ENCODE data around the gene KHDRBS1.
A peak's percentile ranks its signal among the peaks of the same experiment; 100 is the strongest.

Gene KHDRBS1

DNA sequence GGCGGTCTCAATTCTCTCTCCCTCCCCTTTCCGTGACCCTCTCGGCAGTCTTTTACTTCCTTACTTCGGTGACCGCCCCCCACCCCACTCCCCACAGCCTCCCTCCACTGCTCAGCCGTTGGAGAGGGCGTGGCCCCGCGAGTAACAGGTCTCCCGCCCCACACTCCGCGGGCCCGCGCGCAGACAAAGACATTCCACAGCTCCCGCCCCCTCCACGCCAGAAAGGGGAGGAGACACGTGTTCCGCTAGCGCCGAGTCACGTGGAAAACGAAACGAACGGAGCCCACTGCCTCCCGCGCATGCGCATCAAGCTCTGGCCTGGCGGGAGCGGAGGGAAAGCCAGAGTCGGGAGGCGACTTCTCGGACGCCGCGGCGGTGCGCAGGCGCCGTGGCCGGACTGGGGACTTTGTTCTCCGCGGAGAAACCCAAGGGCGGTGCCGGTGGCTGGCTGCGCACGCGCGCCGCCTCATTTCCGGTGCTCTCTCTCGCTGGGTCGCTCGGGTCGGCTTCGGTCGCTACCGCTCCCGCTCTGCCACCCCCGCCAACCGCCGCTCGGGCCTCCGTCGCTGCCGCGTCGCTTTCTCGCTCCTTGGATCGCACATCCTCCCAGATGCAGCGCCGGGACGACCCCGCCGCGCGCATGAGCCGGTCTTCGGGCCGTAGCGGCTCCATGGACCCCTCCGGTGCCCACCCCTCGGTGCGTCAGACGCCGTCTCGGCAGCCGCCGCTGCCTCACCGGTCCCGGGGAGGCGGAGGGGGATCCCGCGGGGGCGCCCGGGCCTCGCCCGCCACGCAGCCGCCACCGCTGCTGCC, at the start of gene KHDRBS1:
TSS of gene KHDRBS1 (plus strand) at position 483 of the 813 bp plus-strand sequence. CDS start at position 611, 128 bp downstream.
- Mint-ChIP-seq H3K36me3 (peaks cover 22% of the 10 kb centered on the region), H3K27ac (peak within 1 kb of the TSS; percentile 95), H3K4me3 (peak within 1 kb of the TSS; percentile 98), H3K4me1 (peaks cover 41% of the 10 kb centered on the region), H3K27me3 (peaks cover 9% of the 10 kb centered on the region), H3K9me3 (no peaks in the 10 kb centered on the region)
- CTCF ChIA-PET: interaction anchor here (0.9 kb wide), 1 partner anchor 8 kb away, joined by 3 read pairs; no protein-coding TSS in a partner anchor
- DNase-seq: peak; percentile 99

DNA sequence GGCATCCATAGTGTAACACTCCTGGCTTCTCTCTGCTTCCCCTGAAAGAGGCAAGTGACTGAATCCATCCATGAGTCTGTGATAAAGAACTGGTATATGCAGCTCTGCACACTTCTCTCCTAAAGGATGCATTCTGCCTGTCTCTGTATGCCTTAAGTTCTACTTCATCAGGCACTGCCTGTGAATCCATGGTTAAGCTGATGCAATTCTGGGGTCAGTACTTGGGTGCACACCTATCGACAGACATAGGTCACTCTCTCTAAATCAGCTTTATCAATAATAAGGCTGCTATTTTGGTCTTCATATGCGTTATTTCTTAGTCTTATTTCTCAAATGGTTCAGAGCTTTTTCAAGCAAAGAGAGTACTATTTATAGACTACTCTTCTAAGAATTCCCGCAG, 42.8 kb upstream of the KHDRBS1 start:
- Mint-ChIP-seq H3K4me1 (peaks cover 14% of the 10 kb centered on the region), H3K27me3 (peaks cover 26% of the 10 kb centered on the region), H3K4me3 (no peak overlapping the region), H3K9me3 (no peaks in the 10 kb centered on the region), H3K27ac (no peak overlapping the region), H3K36me3 (no peaks in the 10 kb centered on the region)
- CTCF ChIA-PET: interaction anchor here (0.6 kb wide), 1 partner anchor 10 kb away, joined by 3 read pairs; no protein-coding TSS in a partner anchor
- DNase-seq: no peak

DNA sequence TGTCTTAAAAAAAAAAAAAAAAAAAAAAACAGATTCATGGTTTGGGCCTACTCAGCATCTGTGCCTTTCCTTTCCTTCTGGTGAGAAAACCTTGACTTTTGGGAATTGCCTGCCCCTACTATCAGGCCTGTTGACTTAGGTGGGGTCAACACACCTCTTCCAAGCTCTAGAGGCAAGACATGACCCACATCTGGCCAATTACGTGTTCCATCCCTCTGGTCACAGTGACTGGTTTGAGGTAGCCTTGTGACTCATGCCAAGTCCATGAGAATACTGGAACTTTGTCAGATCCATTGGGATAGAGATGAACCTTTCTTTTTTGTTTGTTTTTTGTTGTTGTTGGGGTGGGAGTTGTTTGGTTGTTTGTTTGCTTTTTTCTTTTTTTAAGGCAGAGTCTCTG, 37.3 kb upstream of the KHDRBS1 start:
- no peaks in the 10 kb centered on the region for H3K9me3 Mint-ChIP-seq
- peaks cover 15% of the 10 kb centered on the region for H3K27me3 Mint-ChIP-seq
- no peaks in the 10 kb centered on the region for H3K36me3 Mint-ChIP-seq
- CTCF ChIA-PET: interaction anchor here (0.7 to 1.2 kb wide), 3 partner anchors 7 to 12 kb away, joined by 3 to 4 read pairs (median 3); no protein-coding TSS in a partner anchor
- H3K4me3 Mint-ChIP-seq: no peak overlapping the region
- peak overlapping the region; percentile 3 for H3K27ac Mint-ChIP-seq
- H3K4me1 Mint-ChIP-seq: peaks cover 24% of the 10 kb centered on the region
- DNase-seq: no peak

GRCh38 chr1:31977385-31978131, 36.1 kb upstream of the KHDRBS1 start:
- Mint-ChIP-seq H3K36me3 (peaks cover 1% of the 10 kb centered on the region), H3K27me3 (peaks cover 9% of the 10 kb centered on the region), H3K4me3 (no peak overlapping the region), H3K27ac (no peak overlapping the region), H3K4me1 (peaks cover 31% of the 10 kb centered on the region), H3K9me3 (peaks cover under 1% of the 10 kb centered on the region)
- no peak for DNase-seq
- CTCF ChIA-PET: interaction anchor here (0.8 to 2.1 kb wide), 8 partner anchors 7 to 161 kb away, joined by 3 to 9 read pairs (median 4); no protein-coding TSS in a partner anchor

DNA sequence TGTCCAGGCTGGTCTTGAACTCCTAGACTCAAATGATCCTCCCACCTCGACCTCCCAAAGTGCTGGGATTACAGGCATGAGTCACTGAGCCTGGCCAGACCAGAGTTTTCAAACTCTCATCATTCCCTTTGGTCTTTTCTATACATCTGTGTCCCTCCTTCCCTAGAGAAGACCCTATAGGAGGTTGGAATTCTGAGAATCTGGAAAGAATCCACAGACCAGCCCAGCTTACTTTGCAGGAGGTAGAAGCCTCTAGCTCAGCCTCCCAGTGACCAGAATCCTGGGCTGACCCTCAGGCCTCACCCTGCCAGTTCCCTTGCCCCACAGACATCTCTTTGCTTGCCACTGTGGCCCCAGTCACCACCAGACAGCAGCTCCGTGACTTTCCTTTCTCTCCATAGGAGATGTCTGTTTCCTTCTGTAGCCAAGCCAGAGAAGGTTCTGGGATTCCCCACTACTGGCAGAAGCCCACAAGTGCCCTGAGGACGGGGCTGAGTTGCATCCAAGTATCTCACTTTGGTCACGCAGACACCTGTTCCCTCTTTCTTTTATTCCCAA, 34.7 kb upstream of the KHDRBS1 start:
- CTCF ChIA-PET: interaction anchor here (0.9 to 2.1 kb wide), 3 partner anchors 15 to 218 kb away, joined by 3 to 9 read pairs (median 3); no protein-coding TSS in a partner anchor
- no peak for DNase-seq
- Mint-ChIP-seq H3K27ac (no peak overlapping the region), H3K27me3 (peaks cover 8% of the 10 kb centered on the region), H3K9me3 (peaks cover 9% of the 10 kb centered on the region), H3K4me1 (peaks cover 45% of the 10 kb centered on the region), H3K36me3 (peaks cover 9% of the 10 kb centered on the region), H3K4me3 (no peak overlapping the region)

- Mint-ChIP-seq H3K4me1 (peaks cover 60% of the 10 kb centered on the region), H3K36me3 (peaks cover 9% of the 10 kb centered on the region), H3K27ac (peak overlapping the region; percentile 88), H3K9me3 (peaks cover 9% of the 10 kb centered on the region), H3K27me3 (no peaks in the 10 kb centered on the region), H3K4me3 (no peak overlapping the region)
- CTCF ChIA-PET: no interaction called here
- DNase-seq: no peak
Measured at GRCh38 chr1:31980835-31981455, 32.7 kb upstream of the KHDRBS1 start.

DNA sequence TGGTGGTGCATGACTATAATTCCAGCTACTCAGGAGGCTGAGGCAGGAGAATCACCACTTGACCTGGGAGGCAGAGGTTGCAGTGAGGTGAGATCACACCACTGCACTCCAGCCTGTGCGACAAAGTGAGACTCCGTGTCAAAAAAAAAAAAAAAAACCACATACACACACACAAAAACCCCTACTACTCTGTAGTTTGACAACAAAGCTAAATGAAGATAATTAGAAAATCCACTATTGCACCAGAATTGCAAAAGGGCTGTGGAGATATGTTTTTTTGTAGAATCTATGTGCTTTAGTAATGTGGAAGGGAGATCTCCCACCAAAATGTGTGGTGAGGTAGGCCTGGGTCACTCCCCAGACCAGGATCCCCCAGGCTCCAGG, 32.2 kb upstream of the KHDRBS1 start:
- CTCF ChIA-PET: interaction anchor here (1.5 kb wide), 1 partner anchor 20 kb away, joined by 4 read pairs; no protein-coding TSS in a partner anchor
- Mint-ChIP-seq H3K9me3 (peaks cover 9% of the 10 kb centered on the region), H3K4me3 (no peak overlapping the region), H3K27ac (peak overlapping the region; percentile 88), H3K36me3 (peaks cover 9% of the 10 kb centered on the region), H3K27me3 (no peaks in the 10 kb centered on the region), H3K4me1 (peaks cover 60% of the 10 kb centered on the region)
- DNase-seq: no peak

DNA sequence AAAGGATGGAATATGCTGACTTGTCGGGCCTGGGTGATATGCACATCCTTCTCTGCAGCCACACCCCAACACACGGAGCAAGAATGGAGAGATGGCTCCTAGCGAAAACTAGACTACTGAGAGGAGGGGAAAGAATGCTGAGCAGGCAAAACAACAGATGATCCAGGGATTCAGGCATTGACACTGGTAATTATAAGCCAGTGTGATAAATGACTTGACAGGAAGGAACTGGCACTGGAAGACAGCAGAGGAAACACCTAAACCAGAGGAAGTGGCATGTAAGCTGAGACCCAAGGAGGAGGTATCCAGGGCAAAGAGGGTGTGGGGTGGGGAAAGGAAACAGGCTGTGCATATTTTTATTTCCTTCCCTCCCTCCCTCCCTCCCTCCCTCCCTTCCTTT, 31.7 kb upstream of the KHDRBS1 start:
- CTCF ChIA-PET: interaction anchor here (1.5 kb wide), 1 partner anchor 21 kb away, joined by 4 read pairs; no protein-coding TSS in a partner anchor
- Mint-ChIP-seq H3K27me3 (no peaks in the 10 kb centered on the region), H3K9me3 (peaks cover 9% of the 10 kb centered on the region), H3K4me1 (peaks cover 65% of the 10 kb centered on the region), H3K4me3 (peak overlapping the region; percentile 13), H3K27ac (peak overlapping the region; percentile 88), H3K36me3 (peaks cover 9% of the 10 kb centered on the region)
- peak; percentile 65 for DNase-seq

- Mint-ChIP-seq H3K4me3 (peak overlapping the region; percentile 15), H3K27me3 (peaks cover 4% of the 10 kb centered on the region), H3K27ac (peak overlapping the region; percentile 96), H3K36me3 (peaks cover 9% of the 10 kb centered on the region), H3K4me1 (peaks cover 65% of the 10 kb centered on the region), H3K9me3 (peaks cover 9% of the 10 kb centered on the region)
- CTCF ChIA-PET: interaction anchor here (0.9 to 2.1 kb wide), 5 partner anchors 8 to 21 kb away, joined by 3 to 15 read pairs (median 4); no protein-coding TSS in a partner anchor
- peak; percentile 45 for DNase-seq
Measured at GRCh38 chr1:31984419-31985347, 29.0 kb upstream of the KHDRBS1 start.

GRCh38 chr1:31985430-31985829, 28.2 kb upstream of the KHDRBS1 start:
- no peak for DNase-seq
- H3K4me1 Mint-ChIP-seq: peaks cover 67% of the 10 kb centered on the region
- peak overlapping the region; percentile 15 for H3K4me3 Mint-ChIP-seq
- peak overlapping the region; percentile 96 for H3K27ac Mint-ChIP-seq
- CTCF ChIA-PET: interaction anchor here (0.5 to 2.1 kb wide), 6 partner anchors 8 to 66 kb away, joined by 3 to 15 read pairs (median 4); no protein-coding TSS in a partner anchor
- peaks cover 4% of the 10 kb centered on the region for H3K27me3 Mint-ChIP-seq
- H3K36me3 Mint-ChIP-seq: peaks cover 9% of the 10 kb centered on the region
- H3K9me3 Mint-ChIP-seq: peaks cover 9% of the 10 kb centered on the region

- Mint-ChIP-seq H3K36me3 (peaks cover 9% of the 10 kb centered on the region), H3K4me1 (peaks cover 58% of the 10 kb centered on the region), H3K9me3 (peaks cover 9% of the 10 kb centered on the region), H3K4me3 (no peak overlapping the region), H3K27ac (no peak overlapping the region), H3K27me3 (peaks cover 12% of the 10 kb centered on the region)
- CTCF ChIA-PET: interaction anchor here (0.8 kb wide), 1 partner anchor 16 kb away, joined by 3 read pairs; no protein-coding TSS in a partner anchor
- no peak for DNase-seq
Measured at GRCh38 chr1:31987135-31987619, 26.5 kb upstream of the KHDRBS1 start.

DNA sequence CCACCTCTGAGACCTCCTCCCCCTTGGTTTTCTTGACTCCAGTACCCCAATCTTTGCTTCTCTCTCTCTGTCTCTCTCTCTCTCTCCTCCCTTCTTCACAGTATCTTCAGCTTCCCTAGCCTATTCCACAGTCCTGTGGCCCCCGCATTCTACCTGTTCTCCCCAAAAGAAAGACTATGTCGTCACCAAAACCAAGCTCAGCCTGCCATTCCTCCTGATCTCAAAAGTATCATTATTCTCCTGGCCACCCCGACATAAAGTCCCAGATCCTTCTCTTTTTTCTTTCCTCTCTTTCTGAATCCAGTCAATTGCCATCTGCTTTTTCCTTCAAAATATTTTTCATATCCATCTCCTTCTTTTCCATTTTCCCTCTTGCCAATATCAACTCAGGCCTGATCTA, 23.7 kb upstream of the KHDRBS1 start:
- Mint-ChIP-seq H3K27ac (no peak overlapping the region), H3K4me1 (peaks cover 38% of the 10 kb centered on the region), H3K4me3 (no peak overlapping the region), H3K9me3 (no peaks in the 10 kb centered on the region), H3K36me3 (no peaks in the 10 kb centered on the region), H3K27me3 (peaks cover 19% of the 10 kb centered on the region)
- CTCF ChIA-PET: interaction anchor here (0.9 to 1.0 kb wide), 2 partner anchors 11 to 15 kb away, joined by 3 read pairs; no protein-coding TSS in a partner anchor
- no peak for DNase-seq
